Esophagus squamous epithelium (tissue), 4 donors: ENCODE data around the gene ABCA3.

Source experiments
- POLR2A ChIP-seq, 4 donors: fragments of 450-650 bp; IDR thresholded peaks; one replicate each; pipeline ENCODE4 v1.6.1; 2017; ENCODE audit warnings: antibody characterized with exemption in 4 of 4, mild to moderate bottlenecking in 4 of 4, moderate library complexity in 3 of 4
- TF ChIP-seq, protein P1 (sequence below), 6 experiments: fragments of 450-650 bp in 4 of 6; fragments of 200-600 bp in 2 of 6; sonication (generic) in 2 of 6; IDR thresholded peaks; one replicate each; pipeline ENCODE4 v1.5.1; 2016 to 2019; ENCODE audit warnings: antibody characterized with exemption in 6 of 6, mild to moderate bottlenecking in 4 of 6, moderate library complexity in 4 of 6

DNA sequence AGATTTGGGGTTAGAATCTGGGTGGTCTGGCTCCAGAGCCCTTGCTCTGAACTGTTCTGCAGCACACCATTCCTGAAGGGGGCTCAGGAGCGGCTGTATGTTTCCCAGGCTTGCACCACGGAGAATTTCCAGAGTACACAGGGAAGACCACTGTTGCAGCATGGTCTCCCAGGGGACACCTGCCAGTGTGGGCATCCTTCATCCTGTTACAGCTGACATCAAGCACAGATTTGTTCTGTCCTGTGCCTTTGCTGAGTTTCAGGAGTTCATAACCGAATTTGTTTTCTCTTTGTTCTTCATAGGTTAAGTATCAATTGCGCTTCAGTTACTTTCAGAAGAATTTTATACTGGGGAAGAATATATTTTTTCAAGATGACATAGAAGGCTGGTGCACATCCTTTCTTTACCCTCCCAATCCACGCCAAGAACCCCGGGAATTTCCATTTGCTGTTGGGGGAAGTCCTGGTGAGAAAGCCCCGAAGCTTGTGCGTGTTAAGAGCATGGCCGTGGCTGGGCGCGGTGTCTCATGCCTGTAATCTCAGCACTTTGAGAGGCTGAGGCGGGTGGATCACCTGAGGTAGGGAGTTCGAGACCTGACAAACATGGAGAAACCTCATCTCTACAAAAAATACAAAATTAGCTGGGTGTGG is 26.3 kb upstream of the ABCA3 start:
- TF ChIP-seq POLR2A (IDR thresholded peaks at IDR 0.05): no peak
- TF ChIP-seq, protein P1, sequence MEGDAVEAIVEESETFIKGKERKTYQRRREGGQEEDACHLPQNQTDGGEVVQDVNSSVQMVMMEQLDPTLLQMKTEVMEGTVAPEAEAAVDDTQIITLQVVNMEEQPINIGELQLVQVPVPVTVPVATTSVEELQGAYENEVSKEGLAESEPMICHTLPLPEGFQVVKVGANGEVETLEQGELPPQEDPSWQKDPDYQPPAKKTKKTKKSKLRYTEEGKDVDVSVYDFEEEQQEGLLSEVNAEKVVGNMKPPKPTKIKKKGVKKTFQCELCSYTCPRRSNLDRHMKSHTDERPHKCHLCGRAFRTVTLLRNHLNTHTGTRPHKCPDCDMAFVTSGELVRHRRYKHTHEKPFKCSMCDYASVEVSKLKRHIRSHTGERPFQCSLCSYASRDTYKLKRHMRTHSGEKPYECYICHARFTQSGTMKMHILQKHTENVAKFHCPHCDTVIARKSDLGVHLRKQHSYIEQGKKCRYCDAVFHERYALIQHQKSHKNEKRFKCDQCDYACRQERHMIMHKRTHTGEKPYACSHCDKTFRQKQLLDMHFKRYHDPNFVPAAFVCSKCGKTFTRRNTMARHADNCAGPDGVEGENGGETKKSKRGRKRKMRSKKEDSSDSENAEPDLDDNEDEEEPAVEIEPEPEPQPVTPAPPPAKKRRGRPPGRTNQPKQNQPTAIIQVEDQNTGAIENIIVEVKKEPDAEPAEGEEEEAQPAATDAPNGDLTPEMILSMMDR (IDR thresholded peaks at IDR 0.05): no peak
